ENCODE results near the gene UNCX.

Gene UNCX

DNA sequence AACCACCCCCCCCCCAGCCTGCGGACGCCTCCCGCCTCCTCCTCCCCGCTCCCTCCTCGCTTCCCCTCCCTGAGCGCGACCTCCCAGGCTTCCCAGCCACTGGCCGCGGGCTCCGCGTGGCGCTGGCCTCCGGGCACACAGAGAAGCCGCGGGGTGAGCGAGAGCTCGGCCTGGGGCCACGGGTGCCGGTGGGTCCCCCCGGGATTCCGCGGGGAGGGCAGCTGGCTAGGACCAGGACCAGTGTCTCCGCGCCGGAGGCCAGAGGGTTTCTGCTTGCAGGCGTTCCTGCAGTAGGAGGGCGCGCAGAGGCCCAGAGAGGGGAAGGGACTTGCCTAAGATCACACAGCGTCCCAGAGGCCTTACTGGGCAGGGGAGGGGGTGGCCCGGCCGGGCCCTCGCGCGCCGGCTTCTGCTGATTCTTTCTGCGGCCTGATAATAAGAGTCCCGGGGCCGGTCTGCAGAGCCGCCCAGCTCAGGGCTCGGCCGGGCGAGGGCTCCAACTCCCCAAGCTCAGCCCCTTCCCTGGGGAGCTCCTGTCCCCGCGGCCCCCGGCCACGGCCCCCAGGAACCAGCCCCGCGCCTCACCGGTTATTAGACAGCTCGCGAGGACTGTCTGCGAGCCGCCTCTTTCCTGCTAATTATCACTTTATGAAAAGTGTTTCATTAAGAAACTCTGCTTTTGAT is 10.1 kb downstream of the UNCX start:
- DNase-seq (ENCODE audit: low read depth in 2 of 2, low spot score in 1 of 2): no peak

DNA sequence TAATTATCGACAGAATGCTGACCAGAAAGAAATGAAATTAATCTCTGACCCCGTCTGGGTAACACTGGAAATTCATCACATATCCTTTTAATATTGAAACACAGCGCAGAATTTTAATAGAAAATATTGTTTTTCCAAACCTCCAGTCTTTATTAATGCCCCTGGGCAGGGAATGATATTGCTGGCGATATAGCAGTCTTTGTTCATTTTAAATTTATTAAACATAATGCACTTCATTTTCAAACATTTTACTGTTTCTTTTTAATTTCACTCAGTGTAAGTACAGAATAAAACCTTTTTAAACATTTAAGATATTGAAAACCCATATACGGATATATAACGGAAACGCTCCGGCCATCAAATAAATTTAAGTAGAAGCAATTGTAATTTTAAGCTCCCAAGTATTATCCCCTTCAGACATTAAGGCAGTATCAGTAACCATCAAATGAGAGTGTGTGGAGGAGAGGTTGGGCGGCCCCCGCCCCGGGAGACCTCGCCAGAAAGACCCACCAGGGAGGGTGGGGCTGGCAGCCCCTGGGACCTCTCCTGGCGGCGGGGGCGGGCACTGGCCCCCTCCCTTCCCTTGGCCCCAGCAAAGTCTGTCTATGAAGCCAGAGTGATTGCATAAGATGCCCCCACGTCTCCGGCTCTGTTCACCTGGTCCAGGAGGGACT is 10.8 kb downstream of the UNCX start:
- no peak for DNase-seq (ENCODE audit: low read depth in 2 of 2, low spot score in 1 of 2)

DNA sequence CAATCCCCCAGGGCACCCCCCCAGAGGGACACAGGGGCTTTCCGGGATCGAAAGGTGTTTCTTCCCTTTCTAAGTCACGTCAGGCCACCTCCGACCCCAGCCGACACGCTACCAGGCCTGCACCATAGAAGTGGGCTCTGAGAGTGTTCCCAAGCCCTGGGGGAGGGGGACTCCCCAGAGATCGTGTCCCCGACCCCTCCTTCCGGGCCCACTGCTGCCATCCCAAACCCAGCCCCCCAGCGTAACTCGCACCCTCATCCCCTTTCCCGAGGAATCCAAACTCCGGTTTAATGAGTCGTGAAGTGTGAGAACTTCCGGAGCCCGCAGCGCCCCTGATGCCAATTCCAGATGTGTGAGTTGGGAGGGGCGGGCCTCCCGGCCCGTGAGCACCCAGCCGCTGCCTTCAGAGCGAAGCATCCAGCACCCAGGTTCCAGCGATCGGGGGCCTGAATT is 11.3 kb downstream of the UNCX start:
- no peak for DNase-seq (ENCODE audit: low read depth in 2 of 2, low spot score in 1 of 2)

DNA sequence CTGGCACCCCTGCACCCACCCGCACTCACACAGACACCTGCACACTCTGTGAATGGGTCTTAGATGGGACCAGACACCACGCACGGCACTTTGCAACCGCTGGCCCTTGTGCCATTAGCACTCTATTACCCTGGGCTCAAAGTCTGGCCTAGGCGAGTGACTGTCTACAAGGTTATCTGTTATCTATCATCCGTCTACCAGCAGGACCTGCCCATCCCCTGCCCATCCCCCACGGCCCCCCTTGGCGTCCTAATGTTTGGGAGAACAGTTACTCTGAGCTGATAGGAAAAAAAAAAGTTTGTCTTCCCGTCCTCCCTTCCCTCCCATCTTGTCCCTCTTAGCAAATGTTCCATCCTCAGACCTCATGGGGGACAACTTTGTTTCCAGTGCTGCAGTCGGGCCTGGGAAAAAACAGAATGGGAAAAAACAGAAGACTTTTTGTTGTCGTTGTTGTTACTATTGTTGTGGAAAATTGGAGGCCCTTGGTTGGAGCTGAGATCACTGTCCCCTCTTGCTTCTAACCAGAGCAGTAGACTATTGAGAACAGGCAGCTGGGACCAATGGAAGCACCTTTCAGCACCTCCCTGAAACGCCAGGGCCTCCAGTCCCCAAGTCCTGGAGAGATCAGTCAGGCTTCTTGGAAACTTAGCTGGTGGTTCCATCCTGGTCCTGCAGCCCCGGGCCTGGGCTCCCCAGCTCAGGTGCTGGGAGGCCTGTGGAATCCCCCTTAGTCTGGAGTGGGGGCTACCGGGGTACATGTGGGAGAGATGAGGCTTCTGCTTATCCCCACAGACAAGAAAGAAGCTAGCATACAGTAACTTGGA is 12.2 kb downstream of the UNCX start:
- DNase-seq (ENCODE audit: low read depth in 2 of 2, low spot score in 1 of 2): no peak

DNA sequence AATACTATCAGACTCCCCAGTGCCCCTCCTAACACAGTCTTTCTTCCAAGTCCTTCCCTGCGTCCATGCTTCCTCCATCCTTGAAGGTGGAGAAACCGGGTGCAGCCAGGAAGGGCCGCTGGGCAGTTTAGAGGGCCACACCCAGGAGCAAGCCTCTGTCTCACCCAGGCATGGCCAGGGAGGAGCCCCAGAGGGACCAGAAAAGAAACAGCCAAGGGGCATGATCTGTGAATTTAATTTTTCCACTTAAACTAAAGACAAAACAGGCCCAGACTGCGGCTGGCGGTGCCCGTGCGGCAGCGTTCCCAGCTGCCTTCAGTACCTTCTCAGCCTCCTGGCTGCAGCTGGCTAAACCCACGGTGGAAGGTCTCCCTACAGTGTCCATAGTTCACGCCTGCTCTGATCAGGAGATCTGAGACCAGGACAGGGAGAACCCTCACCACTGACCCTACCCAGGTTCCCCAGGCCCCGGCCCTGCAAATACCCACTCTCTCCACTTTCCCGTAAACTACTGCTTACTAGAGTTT is 12.9 kb downstream of the UNCX start:
- no peak for DNase-seq (ENCODE audit: low read depth in 2 of 2, low spot score in 1 of 2)

DNA sequence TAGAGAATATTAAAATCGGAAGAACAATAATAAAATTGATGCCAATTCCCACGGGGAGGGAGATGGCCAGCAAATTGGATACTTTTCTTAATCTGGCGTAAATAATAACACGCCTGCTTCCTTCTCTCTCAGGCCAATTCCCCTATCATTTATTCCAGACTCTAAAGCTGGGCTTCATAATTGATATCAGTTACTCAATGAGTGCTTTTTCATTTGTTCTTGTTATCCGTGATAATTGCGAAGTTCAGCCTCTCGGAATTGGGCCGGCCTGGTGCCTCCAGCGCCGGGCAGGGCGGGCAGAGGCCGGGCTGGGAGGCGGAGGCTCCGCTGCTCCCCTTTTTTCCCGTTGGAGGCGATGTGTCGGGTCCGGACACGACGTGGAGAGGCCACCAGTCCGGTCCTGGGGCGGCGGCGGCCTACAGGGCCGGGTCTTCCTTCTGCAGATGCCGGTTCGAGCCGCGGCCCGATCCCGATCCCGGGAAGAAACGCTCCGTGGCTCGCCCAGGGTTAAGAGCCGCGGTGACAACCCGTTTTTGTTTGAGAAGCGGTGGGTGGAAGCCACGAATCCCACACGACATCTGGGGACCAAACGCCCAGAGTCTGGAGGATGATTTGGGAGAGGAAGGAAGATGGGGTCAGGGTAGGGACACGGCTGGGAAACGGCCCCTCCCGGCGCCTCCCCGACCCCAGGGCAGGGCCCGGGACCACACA is 13.6 kb downstream of the UNCX start:
- DNase-seq (ENCODE audit: low read depth in 2 of 2, low spot score in 1 of 2): no peak

DNA sequence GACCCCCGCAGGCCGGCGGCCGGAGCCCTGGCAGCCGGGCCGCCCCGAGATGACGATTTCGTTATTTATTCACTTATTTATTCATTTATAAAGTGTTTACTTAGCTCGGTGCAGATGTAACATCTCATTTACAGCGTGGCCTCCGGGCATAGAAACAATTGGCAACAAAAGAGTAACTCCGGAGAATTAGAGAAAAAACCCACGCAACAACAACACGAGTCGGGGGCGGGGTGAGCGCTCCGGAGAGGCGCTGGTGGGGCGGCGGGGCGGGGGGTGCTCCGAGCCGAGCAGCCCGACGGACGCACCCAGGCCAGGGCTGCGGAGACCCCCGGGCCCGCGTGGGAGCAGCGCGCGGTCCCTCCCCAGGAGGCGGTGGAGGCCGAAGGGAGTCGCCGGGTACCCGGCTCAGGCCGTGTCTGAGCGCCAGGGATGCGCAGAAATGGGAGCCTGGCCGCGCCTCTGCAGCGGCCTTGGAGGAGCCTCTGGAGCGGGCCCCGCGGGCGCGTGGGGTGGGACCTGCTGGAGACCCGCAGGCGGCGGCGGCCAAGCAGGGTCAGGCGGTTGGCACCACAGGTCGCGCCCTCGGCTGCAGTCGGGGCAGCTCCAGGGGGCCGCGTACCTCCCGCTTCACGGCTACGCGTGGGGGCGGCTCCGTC is 14.3 kb downstream of the UNCX start:
- DNase-seq (ENCODE audit: low read depth in 2 of 2, low spot score in 1 of 2): no peak

DNA sequence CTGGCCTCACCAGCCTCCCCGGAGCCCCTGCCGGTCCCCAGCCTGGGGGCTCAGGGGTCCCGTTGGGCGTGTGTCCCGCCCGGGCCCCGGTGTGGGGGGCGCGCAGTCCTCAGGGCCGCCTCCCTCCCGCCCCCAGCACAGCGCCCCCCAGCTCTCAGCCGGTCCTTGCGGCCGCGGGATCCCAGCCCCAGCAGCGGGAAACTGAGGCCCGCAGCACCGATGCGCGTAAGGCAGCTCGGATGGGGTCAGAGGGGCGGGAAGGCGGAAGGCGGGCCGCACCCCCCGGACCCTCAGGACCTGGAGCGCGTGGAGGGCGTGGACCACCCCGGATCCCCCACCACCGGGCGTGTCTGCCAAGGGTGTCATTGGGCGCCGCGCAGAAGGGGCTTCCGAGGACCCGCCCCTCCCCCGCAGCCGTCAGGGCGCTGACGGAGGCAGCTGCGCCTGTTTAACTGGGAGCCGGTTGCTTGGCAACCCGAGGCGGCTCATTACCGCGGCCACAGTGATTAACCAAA is 14.9 kb downstream of the UNCX start:
- DNase-seq (ENCODE audit: low read depth in 2 of 2, low spot score in 1 of 2): no peak

DNA sequence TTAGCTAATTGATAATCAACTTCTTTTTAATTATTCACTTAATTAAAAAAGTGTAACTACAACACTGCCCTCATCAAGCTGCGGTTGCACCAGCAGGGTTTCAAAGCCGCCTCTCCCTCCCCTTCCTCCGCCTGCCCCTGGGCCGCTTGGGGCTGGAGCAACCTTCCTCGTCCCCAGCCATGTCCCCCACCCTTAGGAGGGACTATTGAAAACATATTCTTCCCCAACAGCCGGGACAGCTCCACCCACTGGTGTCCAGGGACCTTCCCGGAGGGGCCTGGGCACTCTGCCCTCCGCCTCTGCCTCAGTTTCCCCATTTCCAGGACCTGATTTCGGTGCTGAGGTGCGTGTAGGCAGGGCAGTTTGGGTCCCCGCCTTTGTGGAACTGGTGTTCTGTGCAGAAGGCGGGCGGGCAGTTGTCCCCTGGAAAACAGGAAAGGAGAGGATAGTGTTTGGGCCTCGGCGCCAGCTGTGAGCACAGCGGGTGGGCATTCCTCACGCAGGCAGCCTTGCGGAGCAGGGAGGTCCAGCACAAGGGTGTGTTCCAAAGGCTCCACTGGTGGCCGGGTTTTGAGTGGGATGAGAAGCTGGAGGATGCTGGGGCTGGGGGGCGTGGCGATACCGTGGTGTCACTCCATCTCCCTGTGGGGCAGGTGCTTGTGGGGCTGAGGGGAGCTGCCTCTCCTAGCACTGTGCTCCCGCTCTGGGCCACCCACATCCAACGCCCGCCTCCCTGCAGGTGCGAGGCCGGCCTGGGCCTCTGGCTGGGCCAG is 15.7 kb downstream of the UNCX start:
- DNase-seq (ENCODE audit: low read depth in 2 of 2, low spot score in 1 of 2): no peak

DNA sequence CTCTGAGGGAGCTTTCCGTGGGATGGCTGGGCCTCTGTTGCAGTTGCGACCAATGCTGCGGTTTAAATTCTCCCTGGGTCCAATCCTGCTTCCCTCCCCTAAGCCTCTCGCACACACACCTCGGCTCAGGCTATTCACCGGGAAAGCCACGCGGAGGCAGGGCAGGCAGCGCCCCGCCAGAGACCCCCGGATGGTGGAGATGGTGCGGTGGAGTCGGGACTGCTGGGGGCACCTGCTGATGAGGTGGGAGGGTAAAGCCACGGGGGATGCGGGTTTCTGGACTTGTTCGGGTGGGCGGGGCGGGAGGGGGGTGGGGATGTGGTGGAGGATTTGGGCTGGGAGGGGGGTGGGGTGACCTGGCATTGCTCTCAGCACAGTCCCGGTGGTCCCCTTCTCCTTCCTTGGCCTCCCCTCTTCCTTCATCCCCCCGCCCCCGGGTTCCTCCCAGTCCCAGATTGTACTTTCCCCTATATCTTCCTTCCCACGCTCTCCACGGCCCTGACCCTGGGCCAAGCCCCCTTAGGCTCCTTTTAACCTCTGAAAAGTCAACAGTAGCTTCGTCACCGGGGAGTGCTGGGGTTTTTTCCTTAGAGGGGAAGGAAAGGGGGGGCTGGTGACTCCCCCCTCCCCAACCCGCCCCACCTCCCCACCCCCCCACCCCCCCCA is 16.4 kb downstream of the UNCX start:
- no peak for DNase-seq (ENCODE audit: low read depth in 2 of 2, low spot score in 1 of 2)

DNA sequence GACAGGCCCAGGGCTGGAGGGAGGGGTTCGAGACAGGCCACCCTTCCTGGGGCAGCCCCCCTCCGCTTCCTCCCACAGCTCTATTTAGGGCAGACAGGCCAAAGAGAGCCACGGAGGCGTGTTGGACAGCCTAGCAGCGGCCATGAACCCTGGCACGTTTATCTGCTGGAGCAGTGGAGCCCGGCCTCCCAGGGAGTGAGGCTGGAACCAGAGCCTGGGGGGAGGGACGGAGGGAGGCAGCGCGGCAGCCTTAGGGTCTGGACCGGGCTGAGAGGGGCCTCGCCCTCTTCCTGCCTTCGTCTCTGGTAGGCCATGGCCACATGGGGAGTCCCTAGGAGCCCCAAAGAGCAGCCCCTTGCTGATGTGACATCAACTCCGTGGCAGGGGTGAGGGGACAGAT is 17.1 kb downstream of the UNCX start:
- DNase-seq (ENCODE audit: low read depth in 2 of 2, low spot score in 1 of 2): no peak

DNA sequence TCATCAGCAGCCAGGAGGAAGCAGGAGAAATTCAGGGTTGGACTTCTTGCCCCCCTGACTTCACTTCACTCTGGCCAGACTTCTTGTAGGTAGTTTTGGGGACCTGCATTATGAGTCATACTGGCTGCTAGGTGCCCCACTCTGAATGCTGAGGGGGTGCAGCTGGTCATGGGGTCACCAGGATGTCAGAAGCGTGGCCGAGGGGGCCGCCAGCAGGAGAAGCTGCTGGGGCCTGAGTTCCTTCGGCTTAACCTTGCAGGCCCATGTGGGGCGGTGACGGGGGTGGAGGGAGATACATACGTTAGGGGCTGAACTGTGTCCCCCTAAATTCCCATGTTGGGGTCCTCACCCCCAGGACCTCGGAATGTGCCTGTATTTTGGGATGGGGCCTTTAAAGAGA is 18.2 kb downstream of the UNCX start:
- no peak for DNase-seq (ENCODE audit: low read depth in 2 of 2, low spot score in 1 of 2)

DNA sequence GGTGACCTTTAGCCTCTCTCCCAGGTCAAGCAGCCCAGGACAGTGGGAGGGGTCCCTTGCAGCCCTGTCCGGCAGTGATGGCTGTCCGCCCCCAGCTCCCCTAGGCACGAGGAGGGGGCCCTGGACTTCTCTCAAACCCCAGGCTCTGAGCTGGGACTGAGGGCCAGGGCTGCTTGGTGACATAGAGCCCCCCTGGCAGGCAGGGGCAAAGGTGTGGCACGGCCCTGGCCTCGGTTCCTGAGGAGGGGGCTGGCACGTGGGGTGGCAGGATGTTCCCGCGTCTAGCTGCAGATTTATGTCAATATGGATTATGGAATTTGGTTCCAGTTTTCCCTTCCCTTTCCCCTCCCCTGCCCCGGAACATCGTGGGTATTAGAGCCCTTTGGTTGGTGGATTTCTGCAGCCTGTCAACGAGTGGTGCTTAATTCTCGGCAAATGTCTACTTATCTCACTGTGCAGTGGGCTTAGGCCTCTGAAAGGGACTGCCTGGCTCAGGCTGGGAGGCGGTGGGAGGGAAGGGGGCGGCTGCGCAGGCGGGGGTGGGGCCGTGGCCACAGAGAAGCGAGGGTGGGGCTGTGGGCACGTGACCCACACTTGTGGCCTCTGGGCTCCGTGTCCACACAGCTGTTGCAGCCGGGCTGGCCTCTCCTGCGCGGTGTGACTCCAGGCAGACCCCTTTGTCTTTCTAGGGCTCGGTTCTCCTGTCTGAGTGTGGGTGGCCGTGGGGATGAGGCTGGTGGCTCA is 19.3 kb downstream of the UNCX start:
- no peak for DNase-seq (ENCODE audit: low read depth in 2 of 2, low spot score in 1 of 2)

DNA sequence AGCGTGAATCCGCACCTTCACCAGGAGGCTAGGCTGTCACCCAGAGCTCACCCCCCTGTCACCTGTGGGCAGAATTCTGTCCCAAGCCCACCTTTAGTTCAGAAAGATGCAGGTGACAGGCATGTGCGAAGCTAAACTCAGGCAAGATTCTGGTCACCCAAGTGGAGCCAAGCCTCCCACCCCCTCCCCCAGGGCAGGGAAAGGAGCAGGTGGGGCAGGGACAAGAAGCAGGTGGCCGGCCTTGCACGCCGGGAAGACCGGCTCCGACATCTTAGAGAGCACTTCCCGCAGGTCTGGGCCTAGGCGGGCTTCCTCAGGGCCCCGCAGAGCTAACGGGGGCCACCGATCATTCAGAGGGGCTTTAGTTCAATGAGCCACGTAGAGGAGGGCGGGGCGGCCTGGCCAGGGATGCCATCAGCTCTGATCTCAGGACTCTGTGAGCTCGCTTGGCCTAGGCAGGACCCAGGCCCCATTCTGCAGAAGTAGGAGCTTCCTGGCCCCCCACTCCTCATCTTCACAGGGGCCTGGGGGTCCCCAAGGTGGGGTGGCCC is 19.9 kb downstream of the UNCX start:
- DNase-seq (ENCODE audit: low read depth in 2 of 2, low spot score in 1 of 2): no peak

DNA sequence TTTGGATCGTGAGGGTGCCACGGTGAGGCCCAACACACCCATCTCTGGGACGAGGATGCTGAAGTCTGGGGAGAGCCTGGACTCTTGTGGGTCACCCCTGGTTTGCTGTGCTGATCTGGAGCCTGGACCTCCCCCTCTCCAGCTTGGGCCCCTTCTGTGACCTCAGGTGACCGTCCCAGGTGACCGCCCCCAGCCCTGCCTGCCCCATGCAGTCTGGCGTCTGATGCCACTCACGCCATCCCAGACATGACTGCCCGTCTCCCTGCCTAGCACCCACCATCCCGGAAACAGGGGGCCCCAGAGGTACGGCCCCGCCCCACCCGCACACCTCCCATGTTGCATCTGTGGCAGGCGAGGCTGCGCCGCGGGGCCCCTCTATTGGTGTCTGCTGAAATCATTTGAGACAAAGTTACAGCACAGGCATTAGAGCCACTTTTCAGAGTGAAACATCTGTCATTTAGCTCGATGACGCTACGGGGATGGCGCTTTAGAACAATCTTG is 21.1 kb downstream of the UNCX start:
- DNase-seq (ENCODE audit: low read depth in 2 of 2, low spot score in 1 of 2): no peak

DNA sequence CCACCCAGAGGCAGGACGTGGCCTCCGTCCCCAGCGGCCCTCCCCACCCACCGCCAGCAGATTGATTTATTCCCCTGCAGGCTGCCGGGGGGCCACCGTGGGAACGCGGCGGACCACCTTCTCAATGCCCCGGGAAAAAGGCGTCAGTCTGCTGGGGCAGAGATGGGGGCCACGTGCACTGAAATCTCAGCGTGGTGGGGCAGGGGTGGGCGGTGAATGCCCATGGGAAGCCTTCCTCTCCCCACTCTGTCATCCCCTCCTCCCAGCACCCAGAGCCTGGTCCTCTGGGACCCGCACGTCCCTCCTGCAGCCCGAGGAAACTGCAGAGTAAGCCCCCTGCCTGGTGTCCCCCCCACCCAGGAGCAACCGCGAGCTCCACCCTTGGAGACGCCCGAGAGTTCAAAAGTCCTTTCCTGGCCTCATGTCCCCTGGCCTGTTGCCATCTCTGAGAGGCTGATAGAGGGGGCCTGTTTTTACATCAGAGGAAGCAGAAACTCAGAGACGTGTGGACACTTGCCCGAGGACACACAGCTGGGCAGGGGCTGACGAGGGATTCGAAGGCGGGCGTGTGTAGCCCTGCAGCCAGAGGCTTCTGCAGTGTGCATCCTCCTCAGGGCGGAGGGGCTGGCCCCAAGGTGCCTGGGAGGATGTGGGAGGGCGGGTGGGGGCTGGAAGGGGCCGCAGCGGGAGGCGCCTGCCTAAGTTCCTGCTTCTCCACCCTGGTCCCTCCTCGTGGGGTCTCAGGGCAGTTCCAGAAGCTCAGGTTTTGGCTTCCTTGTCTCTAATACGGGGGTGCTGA is 21.8 kb downstream of the UNCX start:
- DNase-seq (ENCODE audit: low read depth in 2 of 2, low spot score in 1 of 2): no peak

Data from stimulated activated CD8-positive, alpha-beta memory T cell treated with anti-CD3 and anti-CD28 coated beads, Interleukin-4, amount 100 ng/mL, for 4 hours (primary cell).